Esophagus squamous epithelium (tissue), 5 donors: ENCODE measurements around the gene SCAPER. TPM values are rescaled to one million over a fixed set of nuclear protein-coding genes. Genes with fewer than 3 reads are reported as not detected.
"Not testable (repeated sequence)": the region's sequence is repeated elsewhere in the genome, so short reads cannot be mapped to it uniquely, and the experiment has no call there.

ENCODE experiments used
- DNase-seq: peaks from one replicate; lab custom pipeline; 2025; lab: John Stamatoyannopoulos, UW
- H3K27ac ChIP-seq, 4 donors: fragments of 200-600 bp; sonication (generic); one replicate each; pipeline ENCODE4 v1.5.1; 2016 to 2019; ENCODE audit warnings: mild to moderate bottlenecking in 1 of 4
- H3K27me3 ChIP-seq, 4 donors: fragments of 200-600 bp; sonication (generic); 1 replicate in 3 of 4; 2 replicates in 1 of 4; pipeline versions ENCODE4 v1.5.1 to v1.6.0; 2017 to 2021; ENCODE audit warnings: antibody characterized with exemption in 1 of 4
- H3K36me3 ChIP-seq, 3 donors: fragments of 200-600 bp; sonication (generic); one replicate each; pipeline ENCODE4 v1.5.1; 2016 to 2019
- H3K4me1 ChIP-seq, 3 donors: fragments of 200-600 bp; sonication (generic); one replicate each; pipeline ENCODE4 v1.5.1; 2017 to 2019
- H3K4me3 ChIP-seq, 4 donors: fragments of 200-600 bp; sonication (generic); 1 replicate in 3 of 4; 2 replicates in 1 of 4; pipeline ENCODE4 v1.5.1; 2016 to 2019; ENCODE audit warnings: mild to moderate bottlenecking in 2 of 4, moderate library complexity in 1 of 4
- H3K9me3 ChIP-seq, 3 donors: fragments of 200-600 bp; sonication (generic); one replicate each; pipeline ENCODE4 v1.5.1; 2016 to 2019
- CTCF ChIP-seq, 6 experiments: fragments of 450-650 bp in 4 of 6; fragments of 200-600 bp in 2 of 6; sonication (generic) in 2 of 6; IDR thresholded peaks; one replicate each; pipeline ENCODE4 v1.5.1; 2016 to 2019; ENCODE audit warnings: antibody characterized with exemption in 6 of 6, mild to moderate bottlenecking in 4 of 6, moderate library complexity in 4 of 6
- POLR2A ChIP-seq, 4 donors: fragments of 450-650 bp; IDR thresholded peaks; one replicate each; pipeline ENCODE4 v1.6.1; 2017; ENCODE audit warnings: antibody characterized with exemption in 4 of 4, mild to moderate bottlenecking in 4 of 4, moderate library complexity in 3 of 4
- WGBS, 2 donors: methylation state at CpG; one replicate each; pipeline ENCODE4 v1.1.5; 2018; 5-methylcytosine and 5-hydroxymethylcytosine counted together
- intact Hi-C: fragments of 100-400 bp; cut with DNase I; formaldehyde crosslinking; loops from one replicate; pipeline ENCODE4 v1.15.0; 2022
- small RNA-seq, 4 donors: library from RNA; depleted of rRNA; stranded (forward); fragments of <200 nt; gene quantifications; one replicate each; pipeline ENCODE3, GENCODE V24; 2016
- total RNA-seq, 4 donors: library from RNA; depleted of rRNA; stranded (reverse); fragments of >200 nt; gene quantifications; one replicate each; pipeline ENCODE4 v1.1.0, GENCODE V29; 2016
- donor health status: DM: yes; HTN: yes; CAD: no.

The SCAPER gene
- total RNA-seq, 4 donors from 2014 or later: 18.3 to 30.1 (median 25.3) TPM

DNA sequence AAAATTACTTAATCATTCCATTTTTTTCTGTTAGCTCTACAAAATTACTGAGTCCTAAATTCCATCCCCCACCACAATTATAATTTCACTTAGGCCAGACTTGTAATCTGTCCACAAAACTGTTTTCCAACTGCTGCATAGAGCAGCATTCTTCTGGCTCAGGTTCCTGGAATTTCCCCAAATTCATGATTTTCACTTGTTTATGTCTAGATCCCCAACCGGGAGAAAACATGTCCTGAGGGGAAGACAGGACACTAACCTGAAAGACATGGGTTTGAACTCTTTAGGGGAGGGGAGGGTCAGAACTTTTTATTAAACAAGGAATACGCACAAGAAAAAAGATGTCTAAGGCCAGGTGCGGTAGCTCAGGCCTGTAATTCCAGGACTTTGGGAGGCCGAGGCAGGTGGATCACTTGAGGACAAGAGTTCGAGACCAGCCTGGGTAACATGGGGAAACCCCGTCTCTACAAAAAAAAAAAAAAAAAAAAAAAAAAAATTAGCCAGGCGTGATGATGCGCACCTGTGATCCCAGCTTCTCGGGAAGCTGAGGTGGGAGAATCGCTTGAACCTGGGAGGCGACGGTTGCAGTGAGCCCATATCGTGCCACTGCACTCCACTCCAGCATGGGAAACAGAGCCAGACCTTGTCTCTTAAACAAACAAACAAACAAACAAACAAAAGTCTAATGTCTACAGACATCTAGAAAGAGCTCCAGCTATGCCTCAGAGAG lies 595.4 kb downstream of the SCAPER start:
- Histone ChIP-seq H3K27ac (no peak overlapping the region), H3K36me3 (no peaks in the 10 kb centered on the region), H3K27me3 (no peaks in the 10 kb centered on the region), H3K4me1 (peaks cover 0 to 63% (median 8%) of the 10 kb centered on the region in 3 donors), H3K9me3 (no peaks in the 10 kb centered on the region), H3K4me3 (peak overlapping the region in 3 of 4 donors; percentile 74 to 91 (median 77))
- TF ChIP-seq POLR2A (IDR thresholded peaks at IDR 0.05): no peak
- TF ChIP-seq CTCF (IDR thresholded peaks at IDR 0.05): no peak
- DNase-seq: no peak
- WGBS, 2 donors: 74 to 86% methylated on average over 10 to 13 of the region's 13 CpGs
- intact Hi-C loops: no loop called here

DNA sequence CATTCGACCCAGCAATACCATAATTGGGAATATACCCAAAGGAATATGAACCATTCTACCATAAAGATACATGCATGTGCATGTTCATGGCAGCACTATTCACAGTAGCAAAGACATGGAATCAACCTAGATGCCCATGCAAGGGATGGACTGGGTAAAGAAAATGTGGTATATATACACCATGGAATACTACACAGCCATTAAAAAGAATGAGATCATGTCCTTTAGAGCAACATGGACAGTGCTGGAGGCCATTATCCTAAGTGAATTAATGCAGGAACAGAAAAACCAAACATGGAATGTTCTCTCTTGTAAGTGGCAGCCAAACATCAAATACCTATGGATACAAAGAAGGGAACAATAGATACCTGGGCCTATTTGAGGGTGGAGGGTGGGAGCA lies 601.2 kb downstream of the SCAPER start:
- H3K27me3 ChIP-seq: no peaks in the 10 kb centered on the region
- 74 to 82% methylated on average over 1 of the region's 1 CpG for WGBS, 2 donors
- intact Hi-C loops: no loop called here
- peaks cover 0 to 20% (median 3%) of the 10 kb centered on the region in 3 donors for H3K4me1 ChIP-seq
- DNase-seq: no peak
- H3K27ac ChIP-seq: no peak overlapping the region
- H3K36me3 ChIP-seq: no peaks in the 10 kb centered on the region
- no peak for TF ChIP-seq CTCF (IDR thresholded peaks at IDR 0.05)
- H3K9me3 ChIP-seq: no peaks in the 10 kb centered on the region
- H3K4me3 ChIP-seq: no peak overlapping the region

DNA sequence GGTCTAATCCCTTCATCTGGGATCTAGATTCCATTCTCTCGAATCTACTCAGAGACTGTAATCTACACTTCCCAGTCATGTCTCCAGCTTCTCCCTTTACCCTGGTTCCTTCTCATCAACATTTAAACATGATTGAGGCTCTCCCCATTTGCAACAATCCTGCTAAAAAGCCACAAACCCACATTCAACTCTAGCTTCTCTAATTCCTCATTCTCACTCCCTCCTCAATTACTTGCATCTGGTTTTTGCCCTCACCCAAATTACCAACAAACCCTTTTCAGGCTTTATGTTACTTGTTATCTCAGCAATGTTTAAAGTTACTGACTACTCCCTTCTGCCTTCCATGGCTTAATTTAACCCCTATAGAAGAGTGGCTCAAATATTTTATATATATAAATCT lies 605.4 kb downstream of the SCAPER start:
- Histone ChIP-seq H3K27ac (no peak overlapping the region), H3K9me3 (no peaks in the 10 kb centered on the region), H3K4me1 (peaks cover 0 to 16% (median 3%) of the 10 kb centered on the region in 3 donors), H3K27me3 (no peaks in the 10 kb centered on the region), H3K36me3 (no peaks in the 10 kb centered on the region), H3K4me3 (no peak overlapping the region)
- 64 to 89% methylated on average over 1 of the region's 1 CpG for WGBS, 2 donors
- no peak for DNase-seq
- no peak for TF ChIP-seq CTCF (IDR thresholded peaks at IDR 0.05)
- no peak for TF ChIP-seq POLR2A (IDR thresholded peaks at IDR 0.05)
- intact Hi-C loops: no loop called here

GRCh38 chr15:76298986-76299385 lies 606.2 kb downstream of the SCAPER start:
- H3K27me3 ChIP-seq: no peaks in the 10 kb centered on the region
- no peaks in the 10 kb centered on the region for H3K36me3 ChIP-seq
- H3K9me3 ChIP-seq: no peaks in the 10 kb centered on the region
- intact Hi-C loops: no loop called here
- H3K4me1 ChIP-seq: peaks cover 0 to 22% (median 3%) of the 10 kb centered on the region in 3 donors
- TF ChIP-seq POLR2A (IDR thresholded peaks at IDR 0.05) (no peak), CTCF (IDR thresholded peaks at IDR 0.05) (no peak)
- no peak overlapping the region for H3K4me3 ChIP-seq
- 72 to 82% methylated on average over 3 of the region's 3 CpGs for WGBS, 2 donors
- no peak overlapping the region for H3K27ac ChIP-seq
- DNase-seq: no peak

DNA sequence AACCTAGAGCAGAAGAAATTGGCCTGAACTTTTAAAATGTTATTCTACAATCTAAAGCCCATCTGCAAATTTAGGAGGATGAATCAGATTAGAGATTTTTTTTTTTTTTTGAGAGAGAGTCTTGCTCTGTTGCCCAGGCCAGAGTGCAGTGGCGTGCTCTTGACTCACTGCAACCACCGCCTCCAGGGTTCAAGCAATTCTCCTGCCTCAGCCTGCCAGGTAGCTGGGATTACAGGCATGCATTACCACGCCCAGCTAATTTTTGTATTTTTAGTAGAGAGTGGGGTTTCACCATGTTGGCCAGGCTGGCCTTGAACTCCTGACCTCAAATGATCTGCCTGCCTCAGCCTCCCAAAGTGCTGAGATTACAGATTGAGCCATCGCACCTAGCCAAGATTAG lies 607.2 kb downstream of the SCAPER start:
- H3K4me1 ChIP-seq: peaks cover 0 to 31% (median 3%) of the 10 kb centered on the region in 3 donors
- WGBS, 2 donors: 76 to 80% methylated on average over 4 of the region's 4 CpGs
- H3K36me3 ChIP-seq, intact Hi-C loops, H3K27me3 ChIP-seq, H3K4me3 ChIP-seq, DNase-seq, H3K9me3 ChIP-seq, H3K27ac ChIP-seq: not testable (repeated sequence)

Small RNAs within 50 kb of the gene (small RNA-seq; reads per million reads assigned to genes)
- gene AC090751.1: 0 reads per million in 4 donors
- 0 reads per million in 4 donors for gene MIR3713

Other genes starting within 250 kb of the SCAPER start
- 10 to 100 TPM; 27.6 to 44.1 (median 41.8) TPM for gene RCN2, start 26.4 kb upstream of the SCAPER start, total RNA-seq
- 1 to 10 TPM in 3 of 4 donors, under 1 TPM in 1; 0.57 to 9.9 (median 5.3) TPM for gene PSTPIP1, start 89.8 kb upstream of the SCAPER start, total RNA-seq
- gene TSPAN3, start 165.8 kb upstream of the SCAPER start, total RNA-seq: 100 to 1,000 TPM in 1 of 4 donors, 10 to 100 TPM in 3; 77.3 to 114 (median 87.0) TPM